PC-9 (cell line): ENCODE results near the gene CTNNAL1. TPM values are rescaled to one million over a fixed set of nuclear protein-coding genes. Genes with fewer than 3 reads are reported as not detected.

Source experiments
- BruUV-seq: library from RNA; stranded (reverse); fragments of 400-500 nt; replicated peaks from 2 replicates; lab custom pipeline; 2021; lab: Mats Ljungman, UMichigan
- CTCF ChIA-PET: fragments of 300-600 bp; sonication (Branson Sonifier 250); formaldehyde crosslinking; loops from one replicate; lab custom pipeline; 2022; ENCODE audit warnings: antibody characterized with exemption; lab: Charles Lee
- POLR2A ChIA-PET: fragments of 300-600 bp; sonication (Branson Sonifier 250); formaldehyde crosslinking; loops from one replicate; lab custom pipeline; 2022; ENCODE audit warnings: antibody characterized with exemption; ENCODE audit not compliant: unreplicated experiment; lab: Charles Lee
- DNase-seq, 2 experiments: peaks; one replicate each; pipeline versions ENCODE4 v3.0.0 to v3.0.0-alpha.2; 2015 to 2022; ENCODE audit warnings: mixed read lengths in 1 of 2
- H2AFZ ChIP-seq: fragments of 200-600 bp; sonication (generic); 2 replicates; pipeline ENCODE4 v1.8.1; 2017; ENCODE audit warnings: antibody characterized with exemption
- H3F3A ChIP-seq: fragments of 200-600 bp; sonication (generic); 2 replicates; pipeline ENCODE4 v1.8.1; 2017; ENCODE audit warnings: antibody characterized with exemption, mild to moderate bottlenecking, low read depth; ENCODE audit not compliant: insufficient read depth
- H3K27ac ChIP-seq: fragments of 200-600 bp; sonication (generic); 2 replicates; pipeline ENCODE4 v1.6.1; 2016; ENCODE audit warnings: mixed run types
- H3K27me3 ChIP-seq: fragments of 200-600 bp; sonication (generic); 2 replicates; pipeline ENCODE4 v1.6.1; 2016; ENCODE audit warnings: low read depth, mixed run types; ENCODE audit not compliant: insufficient read depth
- H3K36me3 ChIP-seq: fragments of 200-600 bp; sonication (generic); 2 replicates; pipeline ENCODE4 v1.6.1; 2016; ENCODE audit warnings: low read depth, mixed run types
- H3K4me1 ChIP-seq: fragments of 200-600 bp; sonication (generic); replicated peaks from 2 replicates; pipeline ENCODE4 v1.6.1; 2016; ENCODE audit warnings: mixed run types; ENCODE audit not compliant: insufficient read depth
- H3K4me2 ChIP-seq: fragments of 200-600 bp; sonication (generic); 2 replicates; pipeline ENCODE4 v1.6.1; 2017; ENCODE audit warnings: mixed run types
- H3K4me3 ChIP-seq: fragments of 200-600 bp; sonication (generic); 2 replicates; pipeline ENCODE4 v1.6.1; 2016; ENCODE audit warnings: mixed run types
- H3K79me2 ChIP-seq: fragments of 200-600 bp; sonication (generic); 2 replicates; pipeline ENCODE4 v1.6.1; 2017; ENCODE audit warnings: low read depth, mixed run types
- H3K9me2 ChIP-seq: fragments of 200-600 bp; sonication (generic); 2 replicates; pipeline ENCODE4 v1.8.1; 2017; ENCODE audit warnings: mild to moderate bottlenecking; ENCODE audit not compliant: insufficient read depth
- H3K9me3 ChIP-seq: fragments of 200-600 bp; sonication (generic); 2 replicates; pipeline ENCODE4 v1.8.1; 2016; ENCODE audit warnings: low read depth; ENCODE audit not compliant: insufficient read depth
- H4K20me1 ChIP-seq: fragments of 200-600 bp; sonication (generic); 2 replicates; pipeline ENCODE4 v1.8.1; 2017; ENCODE audit not compliant: insufficient read depth
- EZH2 ChIP-seq: fragments of 200-600 bp; sonication (generic); IDR thresholded peaks from 2 replicates; pipeline ENCODE4 v1.8.0; 2017; ENCODE audit warnings: antibody characterized with exemption, low read depth
- intact Hi-C: fragments of 100-400 bp; cut with micrococcal nuclease; formaldehyde crosslinking; loops from one replicate; pipeline ENCODE4 v1.10.0; 2022; ENCODE audit not compliant: unreplicated experiment
- total RNA-seq: library from RNA; stranded (reverse); gene quantifications from 2 replicates; pipeline ENCODE4 v1.2.3, GENCODE V29; 2021
- TF ChIP-seq, protein P1 (sequence below): fragments of 200-600 bp; sonication (generic); conservative IDR thresholded peaks from 2 replicates; pipeline ENCODE4 v1.6.1; 2017; ENCODE audit warnings: mixed run types, antibody characterized with exemption, mild to moderate bottlenecking, moderate library complexity

CTNNAL1 gene
- total RNA-seq, 1 experiment from 2014 or later: 71.3 TPM

- Histone ChIP-seq H3K4me3 (no peak overlapping the region), H3K36me3 (peaks cover 33% of the 10 kb centered on the region), H3K4me2 (no peak overlapping the region), H2AFZ (no peak overlapping the region), H3K79me2 (peaks cover 77% of the 10 kb centered on the region), H4K20me1 (no peaks in the 10 kb centered on the region), H3K9me3 (peaks cover 18% of the 10 kb centered on the region), H3F3A (peaks cover 17% of the 10 kb centered on the region; the same call in 1 of the 2 replicates), H3K27me3 (no peaks in the 10 kb centered on the region), H3K4me1 (peaks cover 12% of the 10 kb centered on the region), H3K27ac (no peak overlapping the region), H3K9me2 (0 out of 2 replicates have a peak, but pooled peaks cover 4% of the 10 kb centered on the region)
- DNase-seq: no peak
- no TSS peak for BruUV-seq
- ChIA-PET POLR2A (interaction anchor here (0.5 kb wide), 1 partner anchor 771 kb away, joined by 5 read pairs; no protein-coding TSS in a partner anchor), CTCF (no interaction called here)
- intact Hi-C loops: no loop called here
- TF ChIP-seq, protein P1, sequence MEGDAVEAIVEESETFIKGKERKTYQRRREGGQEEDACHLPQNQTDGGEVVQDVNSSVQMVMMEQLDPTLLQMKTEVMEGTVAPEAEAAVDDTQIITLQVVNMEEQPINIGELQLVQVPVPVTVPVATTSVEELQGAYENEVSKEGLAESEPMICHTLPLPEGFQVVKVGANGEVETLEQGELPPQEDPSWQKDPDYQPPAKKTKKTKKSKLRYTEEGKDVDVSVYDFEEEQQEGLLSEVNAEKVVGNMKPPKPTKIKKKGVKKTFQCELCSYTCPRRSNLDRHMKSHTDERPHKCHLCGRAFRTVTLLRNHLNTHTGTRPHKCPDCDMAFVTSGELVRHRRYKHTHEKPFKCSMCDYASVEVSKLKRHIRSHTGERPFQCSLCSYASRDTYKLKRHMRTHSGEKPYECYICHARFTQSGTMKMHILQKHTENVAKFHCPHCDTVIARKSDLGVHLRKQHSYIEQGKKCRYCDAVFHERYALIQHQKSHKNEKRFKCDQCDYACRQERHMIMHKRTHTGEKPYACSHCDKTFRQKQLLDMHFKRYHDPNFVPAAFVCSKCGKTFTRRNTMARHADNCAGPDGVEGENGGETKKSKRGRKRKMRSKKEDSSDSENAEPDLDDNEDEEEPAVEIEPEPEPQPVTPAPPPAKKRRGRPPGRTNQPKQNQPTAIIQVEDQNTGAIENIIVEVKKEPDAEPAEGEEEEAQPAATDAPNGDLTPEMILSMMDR: no peak
- no peak for TF ChIP-seq EZH2
These were observed 10.2 kb downstream of the CTNNAL1 start for GRCh38 chr9:109003116-109003515.

DNA sequence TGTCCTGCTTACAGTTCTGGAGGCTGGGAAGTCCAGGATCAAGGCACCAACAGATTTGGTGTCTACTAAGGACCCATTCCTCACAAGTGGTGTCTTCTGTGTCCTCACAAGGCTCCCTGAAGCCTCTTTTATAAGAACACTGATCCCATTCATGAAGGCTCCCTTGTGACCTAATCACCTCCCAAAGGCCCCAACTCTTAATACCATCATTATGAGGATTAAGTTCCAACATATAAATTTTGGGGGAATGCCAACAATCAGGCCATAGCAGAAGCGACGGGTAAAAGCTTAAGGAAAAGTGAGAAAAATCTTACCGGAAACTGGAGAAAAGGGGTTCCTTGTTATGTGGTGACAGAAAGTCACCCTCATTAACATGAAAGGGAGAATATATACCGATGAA lies 11.2 kb downstream of the CTNNAL1 start:
- Histone ChIP-seq H4K20me1 (no peaks in the 10 kb centered on the region), H3K79me2 (peaks cover 77% of the 10 kb centered on the region), H3K9me2 (0 out of 2 replicates have a peak, but pooled peaks cover 4% of the 10 kb centered on the region), H3K36me3 (peaks cover 34% of the 10 kb centered on the region), H3K4me1 (peaks cover 12% of the 10 kb centered on the region), H3K27ac (peak overlapping the region; percentile 35; the same call in 1 of the 2 replicates), H2AFZ (no peak overlapping the region), H3K4me3 (no peak overlapping the region), H3K4me2 (no peak overlapping the region), H3K27me3 (no peaks in the 10 kb centered on the region), H3K9me3 (peaks cover 18% of the 10 kb centered on the region), H3F3A (peaks cover 17% of the 10 kb centered on the region; the same call in 1 of the 2 replicates)
- intact Hi-C loops: no loop called here
- TF ChIP-seq, protein P1: no peak
- no peak for TF ChIP-seq EZH2
- POLR2A ChIA-PET: no interaction called here
- CTCF ChIA-PET: no interaction called here
- DNase-seq: no peak
- BruUV-seq: no TSS peak

DNA sequence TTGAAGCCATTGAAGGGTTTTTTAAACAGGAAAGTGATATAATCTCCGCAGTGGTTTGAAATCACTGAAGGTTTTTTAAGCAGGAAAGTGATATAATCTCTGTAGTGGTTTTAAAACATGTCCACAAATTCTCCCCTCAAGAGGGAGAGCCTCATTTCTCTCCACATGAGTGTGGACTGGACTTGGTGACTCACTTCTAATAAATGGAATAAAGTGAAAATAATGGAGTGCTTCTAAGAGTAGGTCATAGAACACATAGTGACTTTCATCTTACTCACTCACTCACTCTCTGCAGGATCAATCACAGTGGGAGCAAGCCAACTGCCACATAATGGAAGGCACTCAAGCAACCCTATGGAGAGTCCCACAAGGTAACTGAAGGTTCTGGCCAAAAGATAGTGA lies 12.0 kb downstream of the CTNNAL1 start:
- ChIA-PET POLR2A (no interaction called here), CTCF (no interaction called here)
- H3K4me1 ChIP-seq: peaks cover 12% of the 10 kb centered on the region
- H3K4me3 ChIP-seq: no peak overlapping the region
- no peak for TF ChIP-seq EZH2
- TF ChIP-seq, protein P1: no peak
- H3K4me2 ChIP-seq: peak overlapping the region; percentile 17; the same call in 1 of the 2 replicates
- BruUV-seq: no TSS peak
- no peaks in the 10 kb centered on the region for H3K27me3 ChIP-seq
- no peak overlapping the region for H2AFZ ChIP-seq
- H3F3A ChIP-seq: peaks cover 17% of the 10 kb centered on the region; the same call in 1 of the 2 replicates
- DNase-seq: peak in 1 of 2 experiments; percentile 74
- peak overlapping the region; percentile 35; the same call in 1 of the 2 replicates for H3K27ac ChIP-seq
- intact Hi-C loops: no loop called here
- H3K79me2 ChIP-seq: peaks cover 69% of the 10 kb centered on the region
- H3K36me3 ChIP-seq: peaks cover 31% of the 10 kb centered on the region
- peaks cover 18% of the 10 kb centered on the region for H3K9me3 ChIP-seq
- no peaks in the 10 kb centered on the region for H4K20me1 ChIP-seq
- H3K9me2 ChIP-seq: 0 out of 2 replicates have a peak, but pooled peaks cover 4% of the 10 kb centered on the region
